Right lobe of liver (tissue), 4 donors: ENCODE measurements around the gene MEAK7.

Source experiments
- POLR2A ChIP-seq: fragments of 450-650 bp; IDR thresholded peaks from one replicate; pipeline ENCODE4 v1.6.1; 2017; ENCODE audit warnings: antibody characterized with exemption, mild to moderate bottlenecking
- TF ChIP-seq, protein P1 (sequence below), 4 donors: fragments of 200-600 bp in 3 of 4; fragments of 450-650 bp in 1 of 4; IDR thresholded peaks; one replicate each; pipeline versions ENCODE4 v1.5.1 to v1.8.0; 2016 to 2022; ENCODE audit warnings: antibody characterized with exemption in 4 of 4, mild to moderate bottlenecking in 2 of 4
- donor health status: DM: no; HTN: no; CAD: no.
- donor health status: DM: no; HTN: no; CAD: no.
- donor health status: DM: no; HTN: yes; CAD: no.

DNA sequence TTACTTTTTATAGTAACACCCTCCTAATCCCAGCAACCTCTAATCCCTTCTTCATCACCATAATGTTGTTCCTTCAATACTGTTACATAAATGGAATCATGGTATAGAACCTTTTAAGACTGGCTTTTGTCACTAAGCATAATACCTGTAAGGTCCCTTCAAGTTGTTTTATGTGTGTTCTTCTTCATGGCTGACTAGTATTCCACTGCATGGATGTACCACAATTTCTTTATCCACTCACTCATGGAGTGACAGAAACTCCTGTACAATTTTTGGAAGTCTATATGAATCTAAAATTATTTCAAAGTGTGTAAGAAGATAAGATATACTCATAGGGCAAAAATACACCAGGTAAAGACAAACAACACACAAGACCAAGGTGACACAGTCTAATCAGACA is 36.8 kb downstream of the MEAK7 start:
- TF ChIP-seq, protein P1, sequence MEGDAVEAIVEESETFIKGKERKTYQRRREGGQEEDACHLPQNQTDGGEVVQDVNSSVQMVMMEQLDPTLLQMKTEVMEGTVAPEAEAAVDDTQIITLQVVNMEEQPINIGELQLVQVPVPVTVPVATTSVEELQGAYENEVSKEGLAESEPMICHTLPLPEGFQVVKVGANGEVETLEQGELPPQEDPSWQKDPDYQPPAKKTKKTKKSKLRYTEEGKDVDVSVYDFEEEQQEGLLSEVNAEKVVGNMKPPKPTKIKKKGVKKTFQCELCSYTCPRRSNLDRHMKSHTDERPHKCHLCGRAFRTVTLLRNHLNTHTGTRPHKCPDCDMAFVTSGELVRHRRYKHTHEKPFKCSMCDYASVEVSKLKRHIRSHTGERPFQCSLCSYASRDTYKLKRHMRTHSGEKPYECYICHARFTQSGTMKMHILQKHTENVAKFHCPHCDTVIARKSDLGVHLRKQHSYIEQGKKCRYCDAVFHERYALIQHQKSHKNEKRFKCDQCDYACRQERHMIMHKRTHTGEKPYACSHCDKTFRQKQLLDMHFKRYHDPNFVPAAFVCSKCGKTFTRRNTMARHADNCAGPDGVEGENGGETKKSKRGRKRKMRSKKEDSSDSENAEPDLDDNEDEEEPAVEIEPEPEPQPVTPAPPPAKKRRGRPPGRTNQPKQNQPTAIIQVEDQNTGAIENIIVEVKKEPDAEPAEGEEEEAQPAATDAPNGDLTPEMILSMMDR (IDR thresholded peaks at IDR 0.05) = no peak
- TF ChIP-seq POLR2A = no peak
